HEK293 (cell line): Measurements from ENCODE around the gene TMEM202.

Experiments used
- CTCF ChIA-PET: fragments of 350-600 bp; formaldehyde crosslinking; extraction: SDS; loops from one replicate; lab custom pipeline; 2021; ENCODE audit warnings: antibody characterized with exemption; lab: Yijun Ruan, JAX
- POLR2A ChIA-PET: fragments of 300-600 bp; formaldehyde crosslinking; extraction: SDS; loops from one replicate; lab custom pipeline; 2020; ENCODE audit warnings: antibody characterized with exemption, inconsistent platforms; lab: Yijun Ruan, JAX
- H3K27ac ChIP-seq: fragments of 200-500 bp; sonication (Bioruptor generic); 2 replicates; pipeline ENCODE4 v1.5.1; 2014; ENCODE audit warnings: low read depth, low read length, control low read depth, inconsistent platforms; ENCODE audit errors: extremely low read depth
- H3K36me3 ChIP-seq, 2 experiments: fragments of 200-500 bp in 1 of 2; sonication (Bioruptor generic) in 1 of 2; 1 replicate in 1 of 2; 2 replicates in 1 of 2; pipeline ENCODE4 v1.5.1; 2014 to 2017; ENCODE audit warnings: inconsistent platforms in 2 of 2, low read length in 2 of 2; ENCODE audit not compliant: control insufficient read depth in 2 of 2, insufficient read depth in 1 of 2
- H3K4me1 ChIP-seq: fragments of 200-500 bp; sonication (Bioruptor generic); 2 replicates; pipeline ENCODE4 v1.5.1; 2014; ENCODE audit warnings: mild to moderate bottlenecking, low read length, inconsistent platforms; ENCODE audit not compliant: control insufficient read depth, insufficient read depth
- H3K4me3 ChIP-seq: 2 replicates; pipeline ENCODE4 v1.5.1; 2011; ENCODE audit warnings: low read depth, mild to moderate bottlenecking, control low read depth, low read length, moderate library complexity
- H3K9me3 ChIP-seq: fragments of 200-500 bp; sonication (Bioruptor generic); 2 replicates; pipeline ENCODE4 v1.5.1; 2014; ENCODE audit warnings: low read depth, low read length, inconsistent platforms; ENCODE audit not compliant: control insufficient read depth, insufficient read depth
- GLI2 ChIP-seq: fragments of 450-650 bp; formaldehyde crosslinking; IDR thresholded peaks from 2 replicates; pipeline ENCODE4; 2017; ENCODE audit warnings: missing biosample characterization, missing genetic modification characterization, low read depth, borderline replicate concordance
- GLI4 ChIP-seq: fragments of 450-650 bp; formaldehyde crosslinking; IDR thresholded peaks from 2 replicates; pipeline ENCODE4 v1.5.1; 2016; ENCODE audit warnings: missing biosample characterization, missing genetic modification characterization
- GLIS2 ChIP-seq: fragments of 450-650 bp; formaldehyde crosslinking; IDR thresholded peaks from 2 replicates; pipeline ENCODE4 v1.5.1; 2016; ENCODE audit warnings: missing biosample characterization, missing genetic modification characterization
- IKZF3 ChIP-seq: fragments of 450-650 bp; IDR thresholded peaks from 2 replicates; pipeline ENCODE4 v1.5.0; 2018; ENCODE audit warnings: missing biosample characterization, mild to moderate bottlenecking, missing genetic modification characterization, moderate library complexity
- SCRT1 ChIP-seq: fragments of 450-650 bp; formaldehyde crosslinking; IDR thresholded peaks from 2 replicates; pipeline ENCODE4 v1.5.1; 2016; ENCODE audit warnings: missing biosample characterization, missing genetic modification characterization, borderline replicate concordance
- TRIM28 ChIP-seq: IDR thresholded peaks from 2 replicates; pipeline ENCODE4 v1.6.1; 2011; ENCODE audit warnings: low read length, control low read depth, borderline replicate concordance
- ZBTB20 ChIP-seq: fragments of 450-650 bp; formaldehyde crosslinking; IDR thresholded peaks from 2 replicates; pipeline ENCODE4 v1.5.1; 2016; ENCODE audit warnings: missing biosample characterization, missing genetic modification characterization
- ZBTB7A ChIP-seq: fragments of 450-650 bp; formaldehyde crosslinking; IDR thresholded peaks from 2 replicates; pipeline ENCODE4 v1.5.1; 2016; ENCODE audit warnings: low read depth, missing biosample characterization, missing genetic modification characterization
- ZFP41 ChIP-seq: fragments of 450-650 bp; formaldehyde crosslinking; IDR thresholded peaks from 2 replicates; pipeline ENCODE4 v1.5.1; 2016; ENCODE audit warnings: missing biosample characterization, missing genetic modification characterization, borderline replicate concordance
- ZNF10 ChIP-seq: fragments of 450-650 bp; formaldehyde crosslinking; IDR thresholded peaks from 2 replicates; pipeline ENCODE4 v1.5.1; 2017; ENCODE audit warnings: missing biosample characterization, missing genetic modification characterization
- ZNF121 ChIP-seq: fragments of 450-650 bp; formaldehyde crosslinking; IDR thresholded peaks from 2 replicates; pipeline ENCODE4 v1.5.1; 2016; ENCODE audit warnings: missing biosample characterization, missing genetic modification characterization
- ZNF169 ChIP-seq: fragments of 450-650 bp; formaldehyde crosslinking; IDR thresholded peaks from 2 replicates; pipeline ENCODE4 v1.5.1; 2016; ENCODE audit warnings: missing biosample characterization, missing genetic modification characterization
- ZNF266 ChIP-seq: fragments of 450-650 bp; formaldehyde crosslinking; IDR thresholded peaks from 2 replicates; pipeline ENCODE4 v1.5.1; 2016; ENCODE audit warnings: missing biosample characterization, missing genetic modification characterization, low read depth
- ZNF394 ChIP-seq: fragments of 450-650 bp; formaldehyde crosslinking; IDR thresholded peaks from 2 replicates; pipeline ENCODE4 v1.5.1; 2016; ENCODE audit warnings: missing biosample characterization, missing genetic modification characterization, mild to moderate bottlenecking, moderate library complexity, borderline replicate concordance
- ZNF529 ChIP-seq: fragments of 450-650 bp; formaldehyde crosslinking; IDR thresholded peaks from 2 replicates; pipeline ENCODE4 v1.5.1; 2017; ENCODE audit warnings: missing genetic modification characterization, missing biosample characterization; ENCODE audit not compliant: insufficient replicate concordance
- ZNF555 ChIP-seq: fragments of 450-650 bp; formaldehyde crosslinking; conservative IDR thresholded peaks from 2 replicates; pipeline ENCODE4 v1.5.1; 2017; ENCODE audit warnings: missing biosample characterization, mild to moderate bottlenecking, missing genetic modification characterization, inconsistent platforms
- ZNF610 ChIP-seq: fragments of 450-650 bp; formaldehyde crosslinking; IDR thresholded peaks from 2 replicates; pipeline ENCODE4 v1.5.1; 2016; ENCODE audit warnings: missing biosample characterization, missing genetic modification characterization, borderline replicate concordance
- ZNF621 ChIP-seq: fragments of 450-650 bp; formaldehyde crosslinking; IDR thresholded peaks from 2 replicates; pipeline ENCODE4 v1.5.1; 2017; ENCODE audit warnings: missing biosample characterization, missing genetic modification characterization
- ZNF658 ChIP-seq: fragments of 450-650 bp; formaldehyde crosslinking; IDR thresholded peaks from 2 replicates; pipeline ENCODE4; 2016; ENCODE audit warnings: missing biosample characterization, missing genetic modification characterization
- ZSCAN23 ChIP-seq: fragments of 450-650 bp; formaldehyde crosslinking; IDR thresholded peaks from 2 replicates; pipeline ENCODE4 v1.5.1; 2016; ENCODE audit warnings: missing biosample characterization, missing genetic modification characterization
- TF ChIP-seq, protein P1 (sequence below): sonication (generic); formaldehyde crosslinking; IDR thresholded peaks from 2 replicates; pipeline ENCODE4 v1.8.1; 2022; ENCODE audit warnings: mild to moderate bottlenecking, moderate library complexity, missing genetic modification reagents
- TF ChIP-seq, protein P2 (sequence below): IDR thresholded peaks from 2 replicates; pipeline ENCODE4 v1.6.1; 2011; ENCODE audit warnings: mild to moderate bottlenecking, low read depth, low read length, borderline replicate concordance
- TF ChIP-seq, protein P3 (sequence below): fragments of 450-650 bp; formaldehyde crosslinking; IDR thresholded peaks from 2 replicates; pipeline ENCODE4 v1.5.1; 2017; ENCODE audit warnings: missing biosample characterization, missing genetic modification characterization
- TF ChIP-seq, protein P4 (sequence below): fragments of 450-650 bp; formaldehyde crosslinking; IDR thresholded peaks from 2 replicates; pipeline ENCODE4 v1.5.1; 2016; ENCODE audit warnings: missing biosample characterization, missing genetic modification characterization

TMEM202 gene

DNA sequence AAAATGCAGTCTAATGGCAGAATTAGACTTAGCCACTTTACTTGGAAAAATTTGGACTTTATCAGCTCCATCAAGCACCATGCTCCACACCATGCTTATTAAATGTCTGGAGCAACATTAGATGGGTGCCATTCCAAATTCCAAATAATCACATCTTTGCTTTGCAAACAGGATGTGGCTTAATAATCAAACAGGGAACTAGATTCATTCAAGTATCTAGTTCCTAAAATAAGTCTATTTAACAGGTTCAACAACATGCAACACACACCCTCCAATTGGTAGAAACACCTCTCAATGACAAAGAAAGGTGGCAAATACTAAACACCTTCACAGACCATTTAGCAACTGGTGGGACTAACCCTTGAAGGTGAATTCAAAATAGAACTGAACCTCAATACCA lies 25.7 kb upstream of the TMEM202 start:
- ChIA-PET CTCF (interaction anchor here (0.6 kb wide), 1 partner anchor 17 kb away, joined by 4 read pairs; no protein-coding TSS in a partner anchor), POLR2A (no interaction called here)
- Histone ChIP-seq H3K4me1 (peaks cover 6% of the 10 kb centered on the region; the same call in 1 of the 2 replicates), H3K4me3 (no peak overlapping the region), H3K36me3 (peaks cover 12 to 38% of the 10 kb centered on the region in 2 experiments), H3K27ac (no peak overlapping the region), H3K9me3 (no peaks in the 10 kb centered on the region)
- TF ChIP-seq ZBTB20 (no peak), ZNF394 (no peak), ZNF121 (tag by site-specific recombination) (no peak), SCRT1 (no peak)
- TF ChIP-seq, protein P1, sequence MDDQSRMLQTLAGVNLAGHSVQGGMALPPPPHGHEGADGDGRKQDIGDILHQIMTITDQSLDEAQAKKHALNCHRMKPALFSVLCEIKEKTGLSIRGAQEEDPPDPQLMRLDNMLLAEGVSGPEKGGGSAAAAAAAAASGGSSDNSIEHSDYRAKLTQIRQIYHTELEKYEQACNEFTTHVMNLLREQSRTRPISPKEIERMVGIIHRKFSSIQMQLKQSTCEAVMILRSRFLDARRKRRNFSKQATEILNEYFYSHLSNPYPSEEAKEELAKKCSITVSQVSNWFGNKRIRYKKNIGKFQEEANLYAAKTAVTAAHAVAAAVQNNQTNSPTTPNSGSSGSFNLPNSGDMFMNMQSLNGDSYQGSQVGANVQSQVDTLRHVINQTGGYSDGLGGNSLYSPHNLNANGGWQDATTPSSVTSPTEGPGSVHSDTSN = no peak
- TF ChIP-seq, protein P2, sequence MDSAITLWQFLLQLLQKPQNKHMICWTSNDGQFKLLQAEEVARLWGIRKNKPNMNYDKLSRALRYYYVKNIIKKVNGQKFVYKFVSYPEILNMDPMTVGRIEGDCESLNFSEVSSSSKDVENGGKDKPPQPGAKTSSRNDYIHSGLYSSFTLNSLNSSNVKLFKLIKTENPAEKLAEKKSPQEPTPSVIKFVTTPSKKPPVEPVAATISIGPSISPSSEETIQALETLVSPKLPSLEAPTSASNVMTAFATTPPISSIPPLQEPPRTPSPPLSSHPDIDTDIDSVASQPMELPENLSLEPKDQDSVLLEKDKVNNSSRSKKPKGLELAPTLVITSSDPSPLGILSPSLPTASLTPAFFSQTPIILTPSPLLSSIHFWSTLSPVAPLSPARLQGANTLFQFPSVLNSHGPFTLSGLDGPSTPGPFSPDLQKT = no peak

DNA sequence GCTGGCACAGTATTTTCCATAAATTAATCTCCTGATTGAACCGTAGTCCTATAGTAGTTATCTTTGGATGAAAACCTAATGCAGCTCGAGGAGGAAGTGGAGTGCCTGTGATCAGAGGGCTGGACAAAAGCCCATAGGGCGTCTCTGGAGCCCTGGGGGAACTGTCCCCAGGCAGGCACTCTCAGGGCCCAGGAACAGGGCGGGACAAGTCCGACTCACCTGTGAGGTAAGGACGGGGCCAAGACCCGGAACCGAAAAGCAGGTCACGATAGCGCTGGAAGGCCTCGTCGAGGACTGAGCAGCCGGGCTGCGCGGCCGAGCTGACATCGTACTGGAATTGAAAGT lies 22.6 kb upstream of the TMEM202 start:
- peaks cover 2 to 12% of the 10 kb centered on the region in 2 experiments for H3K36me3 ChIP-seq
- CTCF ChIA-PET = interaction anchor here (0.6 to 1.3 kb wide), 3 partner anchors 9 to 14 kb away, joined by 3 to 4 read pairs (median 3); no protein-coding TSS in a partner anchor
- no peaks in the 10 kb centered on the region for H3K9me3 ChIP-seq
- TF ChIP-seq ZBTB7A (tag by site-specific recombination) = no peak
- peak; percentile 67; the same call in 1 of the 2 replicates for TF ChIP-seq ZNF169 (tag by site-specific recombination)
- peak overlapping the region; percentile 26; the same call in 1 of the 2 replicates for H3K27ac ChIP-seq
- H3K4me3 ChIP-seq = peak overlapping the region; percentile 64
- H3K4me1 ChIP-seq = peaks cover 6% of the 10 kb centered on the region; the same call in 1 of the 2 replicates
- POLR2A ChIA-PET = interaction anchor here (0.6 to 1.4 kb wide), 9 partner anchors 8 to 63 kb away, joined by 3 to 6 read pairs (median 4); partner anchors contain the start of gene CELF6

DNA sequence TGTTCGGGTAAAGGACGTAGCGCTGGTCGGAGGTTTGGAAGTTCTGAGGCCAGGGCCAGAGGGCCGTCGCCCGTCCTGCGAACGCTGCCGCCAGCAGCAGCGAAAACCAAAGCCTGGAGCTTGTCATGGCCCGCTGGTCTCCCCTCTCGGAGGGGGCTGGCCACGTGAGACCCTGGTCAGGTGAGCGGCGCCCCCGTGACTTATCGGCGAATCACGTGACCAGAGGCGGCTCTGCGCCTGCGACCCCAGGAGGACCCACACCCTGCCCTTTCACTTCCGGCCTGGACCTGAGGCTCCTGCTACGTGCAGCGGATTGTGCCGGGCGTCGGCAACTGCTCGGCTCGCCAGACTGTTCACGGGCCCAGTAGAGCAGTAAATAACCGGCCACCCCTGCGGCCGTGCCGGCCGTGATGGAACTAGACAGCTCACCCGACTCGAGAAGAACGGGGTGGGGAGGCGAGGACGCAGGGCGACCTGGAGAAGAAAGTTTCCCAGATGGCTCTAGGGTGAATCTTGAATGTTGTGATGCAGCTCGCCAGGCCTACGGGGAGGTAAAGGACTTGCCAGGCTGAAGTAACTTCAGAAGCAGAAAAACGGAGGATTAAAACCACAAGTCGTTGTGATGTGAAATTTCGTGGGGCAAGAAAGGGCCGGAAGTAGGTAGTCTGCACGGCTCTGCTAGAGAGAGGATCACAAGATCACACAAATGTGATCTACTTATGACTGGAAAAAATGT lies 22.1 kb upstream of the TMEM202 start, which contains the start of gene HEXA:
Gene HEXA (minus strand): TSS at position 169 of the 736 bp plus-strand sequence. CDS start 42 bp downstream, at position 127.
- Histone ChIP-seq H3K4me3 (peak within 1 kb of the TSS; percentile 64), H3K27ac (peak within 1 kb of the TSS; percentile 26), H3K9me3 (no peaks in the 10 kb centered on the region), H3K4me1 (peaks cover 6% of the 10 kb centered on the region; the same call in 1 of the 2 replicates), H3K36me3 (peaks cover 0 to 8% of the 10 kb centered on the region in 2 experiments)
- POLR2A ChIA-PET = interaction anchor here (0.6 to 1.4 kb wide), 9 partner anchors 8 to 63 kb away, joined by 3 to 6 read pairs (median 4); partner anchors contain the start of gene CELF6
- CTCF ChIA-PET = interaction anchor here (0.6 to 1.3 kb wide), 3 partner anchors 10 to 13 kb away, joined by 3 to 4 read pairs (median 3); no protein-coding TSS in a partner anchor
- TF ChIP-seq ZNF266 (tag by site-specific recombination) (peak; percentile 62; the same call in 1 of the 2 replicates), GLIS2 (peak; percentile 94), ZNF529 (tag by site-specific recombination) (no peak), GLI4 (tag by site-specific recombination) (peak; percentile 94; the same call in 1 of the 2 replicates), ZFP41 (tag by site-specific recombination) (no peak), TRIM28 (no peak; the same call in 1 of the 2 replicates), ZNF621 (tag by site-specific recombination) (no peak), ZSCAN23 (peak; percentile 99), ZNF610 (tag by site-specific recombination) (peak; percentile 93), GLI2 (no peak; the same call in 1 of the 2 replicates), ZNF10 (tag by site-specific recombination) (peak; percentile 86), ZNF555 (tag by site-specific recombination) (no peak), ZNF658 (tag by site-specific recombination) (0 out of 2 replicates have a peak, but pooled peaks have one; percentile 31), IKZF3 (tag by site-specific recombination) (no peak), ZNF169 (tag by site-specific recombination) (no peak; the same call in 1 of the 2 replicates)
- TF ChIP-seq, protein P3, sequence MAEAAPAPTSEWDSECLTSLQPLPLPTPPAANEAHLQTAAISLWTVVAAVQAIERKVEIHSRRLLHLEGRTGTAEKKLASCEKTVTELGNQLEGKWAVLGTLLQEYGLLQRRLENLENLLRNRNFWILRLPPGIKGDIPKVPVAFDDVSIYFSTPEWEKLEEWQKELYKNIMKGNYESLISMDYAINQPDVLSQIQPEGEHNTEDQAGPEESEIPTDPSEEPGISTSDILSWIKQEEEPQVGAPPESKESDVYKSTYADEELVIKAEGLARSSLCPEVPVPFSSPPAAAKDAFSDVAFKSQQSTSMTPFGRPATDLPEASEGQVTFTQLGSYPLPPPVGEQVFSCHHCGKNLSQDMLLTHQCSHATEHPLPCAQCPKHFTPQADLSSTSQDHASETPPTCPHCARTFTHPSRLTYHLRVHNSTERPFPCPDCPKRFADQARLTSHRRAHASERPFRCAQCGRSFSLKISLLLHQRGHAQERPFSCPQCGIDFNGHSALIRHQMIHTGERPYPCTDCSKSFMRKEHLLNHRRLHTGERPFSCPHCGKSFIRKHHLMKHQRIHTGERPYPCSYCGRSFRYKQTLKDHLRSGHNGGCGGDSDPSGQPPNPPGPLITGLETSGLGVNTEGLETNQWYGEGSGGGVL = peak; percentile 90
- TF ChIP-seq, protein P4, sequence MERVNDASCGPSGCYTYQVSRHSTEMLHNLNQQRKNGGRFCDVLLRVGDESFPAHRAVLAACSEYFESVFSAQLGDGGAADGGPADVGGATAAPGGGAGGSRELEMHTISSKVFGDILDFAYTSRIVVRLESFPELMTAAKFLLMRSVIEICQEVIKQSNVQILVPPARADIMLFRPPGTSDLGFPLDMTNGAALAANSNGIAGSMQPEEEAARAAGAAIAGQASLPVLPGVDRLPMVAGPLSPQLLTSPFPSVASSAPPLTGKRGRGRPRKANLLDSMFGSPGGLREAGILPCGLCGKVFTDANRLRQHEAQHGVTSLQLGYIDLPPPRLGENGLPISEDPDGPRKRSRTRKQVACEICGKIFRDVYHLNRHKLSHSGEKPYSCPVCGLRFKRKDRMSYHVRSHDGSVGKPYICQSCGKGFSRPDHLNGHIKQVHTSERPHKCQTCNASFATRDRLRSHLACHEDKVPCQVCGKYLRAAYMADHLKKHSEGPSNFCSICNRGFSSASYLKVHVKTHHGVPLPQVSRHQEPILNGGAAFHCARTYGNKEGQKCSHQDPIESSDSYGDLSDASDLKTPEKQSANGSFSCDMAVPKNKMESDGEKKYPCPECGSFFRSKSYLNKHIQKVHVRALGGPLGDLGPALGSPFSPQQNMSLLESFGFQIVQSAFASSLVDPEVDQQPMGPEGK = peak; percentile 99
